EL (cell line): ENCODE results near the gene CYP2F1.
"Not testable (repeated sequence)": the region's sequence is repeated elsewhere in the genome, so short reads cannot be mapped to it uniquely, and the experiment has no call there.

Experiments
- DNase-seq: peaks from one replicate; pipeline ENCODE4 v3.0.0-alpha.2; 2016

CYP2F1 gene, protein sequence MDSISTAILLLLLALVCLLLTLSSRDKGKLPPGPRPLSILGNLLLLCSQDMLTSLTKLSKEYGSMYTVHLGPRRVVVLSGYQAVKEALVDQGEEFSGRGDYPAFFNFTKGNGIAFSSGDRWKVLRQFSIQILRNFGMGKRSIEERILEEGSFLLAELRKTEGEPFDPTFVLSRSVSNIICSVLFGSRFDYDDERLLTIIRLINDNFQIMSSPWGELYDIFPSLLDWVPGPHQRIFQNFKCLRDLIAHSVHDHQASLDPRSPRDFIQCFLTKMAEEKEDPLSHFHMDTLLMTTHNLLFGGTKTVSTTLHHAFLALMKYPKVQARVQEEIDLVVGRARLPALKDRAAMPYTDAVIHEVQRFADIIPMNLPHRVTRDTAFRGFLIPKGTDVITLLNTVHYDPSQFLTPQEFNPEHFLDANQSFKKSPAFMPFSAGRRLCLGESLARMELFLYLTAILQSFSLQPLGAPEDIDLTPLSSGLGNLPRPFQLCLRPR

GRCh38 chr19:41114132-41114531 lies at the start of gene CYP2F1:
TSS of gene CYP2F1 (plus strand) at chr19:41114432. CDS start at chr19:41116189, 1,757 bp downstream.
- DNase-seq = no peak

- DNase-seq = peak; percentile 40
Observed at GRCh38 chr19:41064974-41065569, 49.2 kb upstream of the CYP2F1 start.

GRCh38 chr19:41076286-41076685 lies 37.9 kb upstream of the CYP2F1 start:
- DNase-seq = no peak

DNA sequence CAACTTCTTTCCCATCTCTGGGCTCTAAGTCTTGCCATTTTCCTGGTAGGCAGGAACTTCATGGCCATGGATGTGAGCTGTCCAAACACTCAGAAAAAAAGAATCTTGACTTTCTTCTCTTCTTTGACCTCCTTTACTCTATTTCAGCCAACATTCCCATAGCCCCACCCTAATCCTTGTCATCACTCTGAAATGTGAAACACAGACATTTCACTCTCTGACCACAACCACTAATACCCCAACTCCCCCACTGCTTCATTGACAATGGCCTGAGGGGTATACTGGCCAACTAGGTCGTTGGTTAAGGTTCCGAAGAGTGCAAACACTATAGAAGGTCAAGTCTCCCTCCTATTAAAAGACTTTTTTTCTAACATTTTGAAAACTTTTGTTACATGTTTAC lies 30.7 kb upstream of the CYP2F1 start:
- DNase-seq = no peak

- DNase-seq = no peak
Observed at GRCh38 chr19:41085748-41086415, 28.4 kb upstream of the CYP2F1 start.

GRCh38 chr19:41088151-41088550 lies 26.1 kb upstream of the CYP2F1 start, which contains the start of gene CYP2A13:
TSS of gene CYP2A13 (plus strand) at chr19:41088451. CDS start at chr19:41088472, 21 bp downstream.
- no peak for DNase-seq

DNA sequence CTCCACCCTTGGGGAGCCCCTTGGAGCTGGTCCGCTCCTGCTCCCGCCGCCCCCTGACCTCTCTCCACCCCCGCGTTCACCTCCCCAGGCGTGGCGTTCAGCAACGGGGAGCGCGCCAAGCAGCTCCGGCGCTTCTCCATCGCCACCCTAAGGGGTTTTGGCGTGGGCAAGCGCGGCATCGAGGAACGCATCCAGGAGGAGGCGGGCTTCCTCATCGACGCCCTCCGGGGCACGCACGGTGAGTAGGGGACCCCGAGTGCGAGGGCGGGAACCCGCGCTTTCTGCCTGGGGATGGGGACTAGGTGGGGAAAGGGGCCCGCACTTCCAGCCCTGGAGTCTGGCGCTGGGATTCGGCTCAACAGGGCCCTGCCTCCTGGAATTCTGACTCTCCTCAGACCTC lies 24.3 kb upstream of the CYP2F1 start:
- DNase-seq = no peak

DNA sequence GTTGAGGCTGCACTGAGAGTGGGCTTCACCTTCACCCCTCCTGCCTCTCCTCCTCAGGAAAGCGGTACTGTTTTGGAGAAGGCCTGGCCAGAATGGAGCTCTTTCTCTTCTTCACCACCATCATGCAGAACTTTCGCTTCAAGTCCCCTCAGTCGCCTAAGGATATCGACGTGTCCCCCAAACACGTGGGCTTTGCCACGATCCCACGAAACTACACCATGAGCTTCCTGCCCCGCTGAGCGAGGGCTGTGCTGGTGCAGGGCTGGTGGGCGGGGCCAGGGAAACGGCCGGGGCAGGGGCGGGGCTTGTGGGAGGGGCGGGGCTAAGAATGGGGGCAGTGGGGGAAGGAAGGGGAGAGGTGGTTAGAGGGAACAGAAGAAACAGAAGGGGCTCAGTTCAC lies 18.5 kb upstream of the CYP2F1 start:
- no peak for DNase-seq

- DNase-seq = no peak
Observed at GRCh38 chr19:41096353-41096752, 17.9 kb upstream of the CYP2F1 start.

DNA sequence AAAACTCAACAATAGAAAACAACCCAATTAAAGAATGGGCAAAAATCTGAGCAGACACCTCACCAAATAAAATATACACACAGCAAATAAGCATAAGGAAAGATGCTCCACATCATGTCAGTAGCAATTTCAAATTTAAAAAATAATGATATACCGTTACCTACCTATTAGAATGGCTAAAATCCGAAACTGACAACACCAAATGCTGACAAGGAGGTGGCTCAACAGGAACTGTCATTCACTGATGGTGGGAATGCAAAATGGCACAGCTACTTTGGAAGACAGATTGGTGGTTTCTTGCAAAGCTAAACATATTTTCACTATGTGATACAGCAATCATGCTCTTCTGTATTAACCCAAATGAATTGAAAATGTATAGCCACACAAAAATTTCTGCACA lies 16.9 kb upstream of the CYP2F1 start:
- DNase-seq = no peak

- DNase-seq = no peak
Observed at GRCh38 chr19:41098762-41099161, 15.5 kb upstream of the CYP2F1 start.

DNA sequence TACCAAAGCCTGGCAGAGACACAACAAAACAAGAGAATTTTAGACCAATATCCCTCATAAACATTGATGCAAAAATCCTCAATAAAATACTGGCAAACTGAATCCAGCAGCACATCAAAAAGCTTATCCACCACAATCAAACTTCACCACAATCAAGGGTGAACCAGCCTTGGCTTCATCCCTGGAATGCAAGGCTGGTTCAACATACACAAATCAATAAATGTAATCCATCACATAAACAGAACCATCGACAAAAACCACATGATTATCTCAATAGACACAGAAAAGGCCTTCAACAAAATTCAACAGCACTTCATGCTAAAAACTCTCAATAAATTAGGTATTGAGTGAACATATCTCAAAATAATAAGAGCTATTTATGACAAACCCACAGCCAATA lies 12.0 kb upstream of the CYP2F1 start:
- DNase-seq = not testable (repeated sequence)

- no peak for DNase-seq
Observed at GRCh38 chr19:41106177-41106576, 8.1 kb upstream of the CYP2F1 start.

- no peak for DNase-seq
Observed at GRCh38 chr19:41111296-41111695, 2.9 kb upstream of the CYP2F1 start.

DNA sequence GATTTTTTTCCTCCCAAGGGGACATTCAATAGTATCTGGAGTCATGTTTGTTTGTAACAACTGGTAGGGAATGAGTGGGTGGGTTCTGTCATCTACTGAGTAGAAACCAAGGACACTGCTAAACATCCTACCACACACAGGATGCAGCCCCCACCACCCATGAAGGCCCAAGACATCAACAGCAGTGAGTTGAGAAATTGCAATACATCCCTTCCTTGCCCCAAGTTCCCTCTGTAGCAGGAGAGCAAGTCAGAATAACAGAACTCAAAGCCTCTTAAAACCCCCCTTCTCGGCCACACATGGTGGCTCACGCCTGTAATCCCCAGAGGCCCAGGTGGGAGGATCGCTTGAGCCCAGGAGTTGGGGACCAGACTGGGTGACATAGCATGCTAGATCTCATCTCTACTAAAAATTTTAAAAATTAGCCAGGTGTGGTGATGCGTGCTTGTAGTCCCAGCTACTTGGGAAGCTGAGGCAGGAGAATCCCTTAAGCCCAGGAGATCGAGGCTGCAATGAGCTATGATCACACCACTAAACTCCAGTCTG lies 2.4 kb upstream of the CYP2F1 start:
- DNase-seq = no peak

DNA sequence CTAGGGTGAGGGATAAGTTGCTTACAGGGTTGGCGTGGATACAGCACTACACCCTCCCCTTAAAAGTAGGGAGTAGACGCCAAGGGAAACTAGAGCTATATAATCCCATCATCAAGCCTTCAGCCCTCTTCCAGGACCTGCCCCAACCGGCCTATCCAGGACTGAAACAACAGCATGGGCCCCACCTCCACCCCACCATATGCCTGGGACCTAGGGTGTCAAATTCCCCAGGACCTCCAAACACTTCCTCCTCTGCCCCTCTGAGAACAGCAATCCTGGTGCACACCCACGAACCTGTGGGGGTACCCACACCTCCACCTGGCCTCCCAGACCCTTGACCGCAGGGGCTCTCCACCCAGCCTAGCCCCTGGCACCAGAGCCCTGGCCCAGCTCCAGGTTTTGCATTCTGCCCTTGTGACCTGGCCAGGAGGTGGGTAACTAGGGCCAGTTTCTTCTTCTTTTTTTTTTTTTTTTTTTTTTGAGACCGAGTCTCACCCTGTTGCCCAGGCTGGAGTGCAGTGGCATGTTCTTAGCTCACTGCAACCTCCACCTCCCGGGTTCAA lies 1.4 kb upstream of the CYP2F1 start:
- no peak for DNase-seq

GRCh38 chr19:41116261-41116660 lies 2.0 kb downstream of the CYP2F1 start:
- DNase-seq = no peak

GRCh38 chr19:41120929-41121911 lies 7.0 kb downstream of the CYP2F1 start:
- DNase-seq = not testable (repeated sequence)

DNA sequence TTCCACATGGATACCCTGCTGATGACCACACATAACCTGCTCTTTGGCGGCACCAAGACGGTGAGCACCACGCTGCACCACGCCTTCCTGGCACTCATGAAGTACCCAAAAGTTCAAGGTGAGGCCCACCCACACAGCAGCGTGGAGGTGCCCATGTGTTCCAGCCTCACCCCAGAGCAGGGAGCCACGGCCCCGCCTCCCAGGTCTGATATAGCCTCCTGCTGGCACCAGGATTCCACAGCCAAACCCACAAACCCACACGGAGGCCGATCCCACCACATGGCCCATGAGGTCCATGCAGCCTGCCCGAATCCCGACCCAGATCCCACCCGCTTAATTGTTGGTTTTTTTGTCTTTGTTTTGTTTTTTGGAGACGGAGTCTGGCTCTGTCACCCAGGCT lies 8.6 kb downstream of the CYP2F1 start:
- DNase-seq = not testable (repeated sequence)

DNA sequence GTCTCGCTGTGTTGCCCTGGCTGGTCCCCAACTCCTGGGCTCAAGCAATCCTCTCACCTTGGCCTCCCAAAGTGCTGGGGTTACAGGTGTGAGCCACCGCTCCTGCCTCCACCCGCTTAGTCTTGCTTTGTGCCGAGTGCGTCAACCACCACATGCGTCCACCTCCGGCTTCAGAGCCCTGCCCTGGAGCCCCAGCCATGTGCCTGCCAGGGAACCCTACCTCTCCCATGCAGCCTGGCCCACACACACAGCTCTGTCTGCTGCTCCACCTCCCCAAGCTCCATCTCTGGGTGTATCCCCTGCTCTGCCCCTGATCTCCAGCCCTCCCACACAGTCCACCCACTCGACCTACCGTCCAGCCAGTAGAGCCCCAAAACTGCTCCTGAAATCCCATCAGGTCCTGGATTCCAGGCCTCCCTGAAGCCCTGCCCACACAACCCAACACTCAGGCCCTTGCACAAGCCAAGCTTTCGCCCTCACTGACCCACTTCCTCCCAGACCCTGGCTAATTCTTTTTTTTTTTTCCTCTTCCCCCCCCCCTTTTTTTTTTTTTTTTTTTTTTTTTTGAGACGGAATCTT lies 9.6 kb downstream of the CYP2F1 start:
- DNase-seq = no peak

- DNase-seq = peak; percentile 8
Observed at GRCh38 chr19:41126765-41127203, 12.6 kb downstream of the CYP2F1 start.
